H4 (cell line): ENCODE data around the gene SMPDL3A. TPM values are rescaled to one million over a fixed set of nuclear protein-coding genes. Genes with fewer than 3 reads are reported as not detected.

Source experiments
- DNase-seq: peaks from one replicate; pipeline ENCODE4 v3.0.0-alpha.2; 2015; ENCODE audit warnings: low spot score
- total RNA-seq: library from RNA; depleted of rRNA; stranded (reverse); fragments of >200 nt; shearing (Covaris generic); gene quantifications from 2 replicates; pipeline ENCODE4 v1.2.3, GENCODE V29; 2014

SMPDL3A gene
- total RNA-seq, 1 experiment from 2014 or later = 15.5 TPM

DNA sequence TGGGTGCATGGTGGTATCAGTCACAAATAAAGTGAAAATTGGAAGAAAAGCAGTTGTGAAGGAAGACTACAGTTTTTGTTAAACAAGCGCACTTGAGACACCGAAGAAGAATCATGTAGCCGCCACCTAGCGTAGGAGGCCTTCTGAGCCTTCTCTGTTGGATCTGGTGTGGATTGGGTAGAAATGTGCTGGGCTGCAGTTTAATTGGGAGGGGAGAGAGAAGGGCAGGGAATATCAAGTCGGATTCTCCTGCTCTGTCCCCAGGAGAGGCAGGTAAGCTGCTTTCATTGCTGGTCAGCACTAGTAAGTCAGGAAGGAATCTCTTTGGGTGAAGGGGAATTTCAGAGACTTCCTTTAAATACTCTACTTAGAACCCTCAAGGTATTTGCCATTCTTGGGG is 10.8 kb upstream of the SMPDL3A start:
- no peak for DNase-seq

DNA sequence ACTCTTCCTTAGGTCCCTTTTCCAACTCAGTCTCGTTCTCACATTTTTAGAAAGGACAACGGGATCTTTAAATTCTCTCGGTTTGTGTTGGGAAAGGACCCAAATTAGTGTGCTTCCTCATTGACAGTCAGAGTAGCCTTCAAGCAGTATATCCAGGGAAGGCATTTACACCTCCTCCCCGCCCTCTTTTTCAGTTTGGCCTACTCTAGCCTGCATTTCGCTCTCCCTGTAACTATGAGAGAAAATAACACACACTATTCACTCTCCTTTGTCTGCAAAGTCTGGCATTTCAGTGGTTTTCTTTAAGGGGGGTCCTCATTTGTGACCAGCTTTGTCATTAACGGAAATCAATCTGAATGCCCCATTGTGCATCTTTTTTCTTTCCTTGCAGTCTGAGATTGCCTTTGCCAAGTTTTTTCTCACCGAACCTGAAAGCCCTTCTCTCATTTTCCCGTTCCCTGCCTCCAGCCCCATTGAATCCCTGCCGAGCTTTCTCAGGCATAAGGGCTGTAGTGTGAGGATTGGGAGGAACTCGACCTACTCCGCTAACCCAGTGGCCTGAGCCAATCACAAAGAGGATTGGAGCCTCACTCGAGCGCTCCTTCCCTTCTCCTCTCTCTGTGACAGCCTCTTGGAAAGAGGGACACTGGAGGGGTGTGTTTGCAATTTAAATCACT is 9.9 kb upstream of the SMPDL3A start:
- DNase-seq = no peak

DNA sequence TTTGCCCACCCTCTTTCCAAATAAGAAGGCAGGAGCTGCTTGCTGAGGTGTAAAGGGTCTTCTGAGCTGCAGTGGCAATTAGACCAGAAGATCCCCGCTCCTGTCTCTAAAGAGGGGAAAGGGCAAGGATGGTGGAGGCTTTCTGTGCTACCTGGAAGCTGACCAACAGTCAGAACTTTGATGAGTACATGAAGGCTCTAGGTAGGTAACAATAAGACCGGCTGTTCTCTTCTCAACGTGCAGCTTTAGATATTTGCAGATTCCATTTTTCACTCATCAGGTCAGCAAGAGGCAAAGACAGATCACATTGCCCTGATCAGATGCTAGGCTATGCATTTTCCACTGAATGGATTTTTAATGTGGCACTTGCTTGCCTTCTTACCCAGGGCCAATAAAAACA is 9.4 kb upstream of the SMPDL3A start, which contains the start of gene FABP7:
TSS of gene FABP7 (plus strand) at position 50 of the 400 bp plus-strand sequence. CDS start at position 129, 79 bp downstream.
- DNase-seq = no peak

DNA sequence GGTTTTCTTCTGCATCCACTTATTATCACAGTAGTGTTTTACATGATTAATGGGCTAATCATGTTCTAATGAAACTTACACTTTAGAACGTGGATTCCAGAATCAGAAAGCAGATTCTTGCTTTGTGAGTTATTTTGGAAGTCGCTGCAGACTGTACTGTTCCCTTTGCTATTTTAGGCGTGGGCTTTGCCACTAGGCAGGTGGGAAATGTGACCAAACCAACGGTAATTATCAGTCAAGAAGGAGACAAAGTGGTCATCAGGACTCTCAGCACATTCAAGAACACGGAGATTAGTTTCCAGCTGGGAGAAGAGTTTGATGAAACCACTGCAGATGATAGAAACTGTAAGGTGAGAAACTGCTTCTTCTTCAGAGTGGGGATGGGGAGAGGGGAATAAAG is 8.9 kb upstream of the SMPDL3A start:
- no peak for DNase-seq

DNA sequence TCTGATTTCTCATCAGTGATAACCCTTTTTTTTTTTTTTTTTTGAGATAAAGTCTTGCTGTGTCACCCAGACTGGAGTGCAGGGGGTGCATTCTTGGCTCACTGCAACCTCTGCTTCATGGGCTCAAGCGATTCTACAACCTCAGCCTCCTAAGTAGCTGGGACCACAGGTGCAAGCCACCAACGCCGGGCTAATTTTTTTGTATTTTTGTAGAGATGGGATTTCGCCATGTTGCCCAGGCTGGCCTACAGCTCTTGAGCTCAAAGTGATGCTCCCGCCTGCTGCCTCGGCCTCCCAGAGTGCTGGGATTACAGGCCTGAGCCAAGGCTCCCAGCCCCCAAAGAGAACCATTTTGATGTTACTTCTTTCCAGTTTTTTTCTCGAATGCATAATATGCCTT is 7.3 kb upstream of the SMPDL3A start:
- DNase-seq = no peak

DNA sequence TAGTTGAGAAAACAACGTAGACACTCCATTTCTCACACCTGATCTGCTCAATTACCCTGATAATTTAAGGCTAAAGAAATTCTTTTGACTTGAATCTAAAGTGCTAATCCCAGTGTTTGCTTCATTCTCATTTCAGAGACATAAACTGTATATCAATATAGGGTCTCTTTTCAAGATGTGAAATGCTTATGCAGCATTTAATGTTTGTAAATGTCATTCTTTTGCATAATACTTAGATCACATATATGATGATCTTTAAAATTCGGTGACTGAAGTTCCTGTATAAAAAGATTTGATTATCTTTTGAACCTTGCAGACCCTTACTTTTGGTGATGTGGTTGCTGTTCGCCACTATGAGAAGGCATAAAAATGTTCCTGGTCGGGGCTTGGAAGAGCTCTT is 5.7 kb upstream of the SMPDL3A start:
- no peak for DNase-seq

DNA sequence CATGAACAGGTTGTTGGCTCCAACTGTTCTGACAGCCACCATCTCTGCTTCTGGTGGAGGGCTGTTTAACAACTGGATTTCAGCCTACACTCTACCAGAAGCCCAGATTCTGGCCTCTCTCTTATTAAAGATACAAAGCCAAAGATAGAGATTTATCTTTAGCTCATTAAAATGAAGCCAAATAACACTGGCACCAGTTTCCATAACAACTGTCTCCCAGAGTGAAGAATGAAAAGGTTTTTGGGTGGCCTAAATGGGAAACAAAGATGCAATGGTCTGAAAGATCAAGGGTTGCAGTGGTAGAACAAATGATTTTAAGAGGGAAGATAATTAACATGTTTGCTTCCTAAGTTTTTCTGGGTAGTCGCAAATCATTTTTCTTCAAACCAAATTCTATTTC is 3.2 kb upstream of the SMPDL3A start:
- DNase-seq = no peak

DNA sequence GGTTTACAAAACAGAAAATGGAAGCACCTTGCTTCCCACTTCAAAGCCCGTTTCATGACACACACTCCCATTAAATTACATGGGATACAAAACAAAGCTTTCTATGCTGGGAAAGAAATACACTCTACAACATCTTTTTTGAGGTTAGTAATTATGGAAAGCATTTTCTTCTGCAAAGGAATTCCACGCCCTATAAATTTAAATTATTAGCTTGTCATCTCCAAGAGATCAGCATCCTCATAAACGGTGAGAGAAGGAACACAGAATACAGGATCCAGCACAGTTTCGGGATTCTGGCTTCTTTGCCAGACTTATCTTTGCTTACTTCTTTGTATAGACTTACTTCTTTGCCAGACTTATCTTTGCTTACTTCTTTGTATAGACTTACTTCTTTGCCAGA is 1.3 kb upstream of the SMPDL3A start:
- no peak for DNase-seq

DNA sequence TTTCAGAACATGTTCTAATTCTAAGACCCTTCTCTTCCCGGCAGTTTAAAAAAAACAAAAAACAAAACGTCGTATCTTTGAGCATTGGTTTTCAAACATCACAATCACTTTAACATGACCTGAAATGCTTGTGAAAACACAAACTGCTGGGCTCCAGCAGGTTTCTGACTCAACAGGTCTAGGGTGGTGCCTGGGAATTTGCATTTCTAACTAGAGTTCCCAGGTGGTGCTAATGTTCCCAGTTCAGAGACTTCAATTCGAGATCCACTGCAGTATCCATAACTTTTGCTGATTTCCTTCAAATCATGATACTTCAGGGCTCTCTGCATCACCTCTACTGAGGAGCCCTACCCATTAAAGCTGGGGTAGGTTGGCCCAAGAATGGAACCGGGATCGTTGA is 850 bp upstream of the SMPDL3A start:
- DNase-seq = no peak

DNA sequence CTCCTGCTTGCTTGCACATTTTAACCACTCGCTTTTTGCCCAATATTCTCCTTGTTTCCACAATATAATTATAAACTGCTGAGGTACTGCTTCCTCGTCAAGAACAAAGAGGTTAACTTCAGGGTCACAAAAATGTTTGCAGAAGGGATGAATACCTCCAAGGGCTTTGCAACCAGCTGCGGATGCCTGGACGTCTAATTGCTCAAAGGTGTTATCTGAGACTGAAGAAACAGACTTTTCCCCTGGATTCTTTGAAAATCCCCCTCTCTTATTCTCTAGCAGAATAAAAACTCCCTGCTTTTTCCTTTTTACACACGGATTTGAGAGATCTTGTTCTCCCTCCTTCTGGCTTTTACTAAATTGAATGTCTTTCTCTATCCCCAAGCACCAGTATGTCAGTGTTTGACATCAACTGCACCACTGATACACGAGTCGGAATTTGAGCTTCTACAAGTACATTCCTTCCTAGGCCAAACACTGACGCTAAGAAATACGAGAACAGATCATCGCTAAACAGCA is 336 bp upstream of the SMPDL3A start:
- no peak for DNase-seq

DNA sequence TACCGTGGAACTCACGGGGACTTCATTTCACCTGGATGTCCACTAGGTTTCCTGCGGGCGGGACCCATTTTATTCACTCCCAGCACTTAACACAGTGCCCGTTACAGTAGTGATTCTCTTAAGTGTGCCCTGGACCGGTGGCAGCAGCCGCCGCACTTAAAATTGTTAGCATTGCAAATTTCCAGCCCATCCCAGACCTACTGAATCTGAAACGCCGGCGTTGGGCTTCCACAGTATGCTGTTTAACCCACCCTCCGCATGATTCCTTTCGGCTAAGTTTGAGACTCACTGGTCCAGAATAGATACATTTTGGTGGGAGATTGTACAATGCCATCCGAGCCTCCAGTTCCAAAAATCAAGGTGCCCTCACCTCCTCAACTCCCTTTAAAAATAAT is 967 bp downstream of the SMPDL3A start:
- no peak for DNase-seq

DNA sequence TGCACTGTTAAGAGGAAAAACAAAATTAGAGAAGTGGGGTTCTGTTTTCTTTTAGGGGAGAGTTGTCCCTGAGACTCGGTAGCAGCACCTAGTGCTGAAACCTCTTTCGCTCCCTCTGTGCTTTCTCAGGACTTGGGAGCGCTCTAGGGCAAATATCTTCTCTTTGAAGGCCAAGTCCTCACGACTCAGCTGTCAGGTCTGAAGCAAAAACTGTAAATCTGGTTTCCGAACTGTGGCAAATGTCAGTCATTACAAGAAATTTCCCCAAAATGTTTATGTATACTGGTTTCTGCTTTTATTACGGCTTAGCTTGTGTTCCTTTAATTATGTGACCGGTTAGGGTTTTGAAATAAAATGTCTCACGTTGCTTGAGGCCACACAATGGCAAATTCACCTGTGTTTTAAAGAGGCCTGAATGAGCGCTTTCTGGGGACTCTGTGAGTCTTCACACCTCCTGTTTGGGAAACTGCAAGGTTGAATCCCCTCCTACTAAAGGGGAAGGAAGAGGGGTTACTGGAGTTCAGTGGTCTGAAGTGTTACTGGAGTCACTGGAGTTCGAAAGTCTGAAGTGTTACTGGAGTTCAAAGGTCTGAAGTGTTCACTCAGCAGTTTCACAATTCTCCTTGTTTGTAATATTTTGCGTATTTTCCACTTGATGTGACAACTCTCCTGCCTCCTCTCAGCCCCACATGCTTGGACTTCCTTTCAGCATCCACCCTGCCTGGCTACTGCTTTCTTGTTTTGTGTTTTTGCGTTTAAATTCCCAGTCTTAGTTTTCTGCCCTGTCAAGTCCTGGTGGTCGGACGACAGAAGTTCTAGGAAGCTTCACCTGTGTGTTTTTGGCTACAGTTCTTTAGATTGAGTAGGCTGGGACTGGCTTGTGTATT is 1.6 kb downstream of the SMPDL3A start:
- DNase-seq = no peak

DNA sequence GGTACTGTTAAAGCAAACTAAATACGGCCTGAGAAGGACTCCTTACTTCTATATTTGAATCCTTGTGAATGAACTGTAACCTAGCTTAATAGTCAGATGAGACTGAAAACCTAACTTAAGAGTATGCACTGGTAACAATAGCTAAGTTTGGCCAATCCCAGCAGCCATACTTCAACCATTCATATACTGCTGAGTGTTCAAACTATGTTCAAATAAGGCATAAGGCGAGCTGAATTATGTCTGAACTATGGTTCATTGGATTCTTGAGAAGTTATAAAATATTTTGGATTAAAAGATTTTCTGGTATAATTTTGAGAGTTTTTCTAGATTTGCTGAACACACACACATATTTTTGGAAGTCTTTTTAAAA is 2.2 kb downstream of the SMPDL3A start:
- DNase-seq = no peak

DNA sequence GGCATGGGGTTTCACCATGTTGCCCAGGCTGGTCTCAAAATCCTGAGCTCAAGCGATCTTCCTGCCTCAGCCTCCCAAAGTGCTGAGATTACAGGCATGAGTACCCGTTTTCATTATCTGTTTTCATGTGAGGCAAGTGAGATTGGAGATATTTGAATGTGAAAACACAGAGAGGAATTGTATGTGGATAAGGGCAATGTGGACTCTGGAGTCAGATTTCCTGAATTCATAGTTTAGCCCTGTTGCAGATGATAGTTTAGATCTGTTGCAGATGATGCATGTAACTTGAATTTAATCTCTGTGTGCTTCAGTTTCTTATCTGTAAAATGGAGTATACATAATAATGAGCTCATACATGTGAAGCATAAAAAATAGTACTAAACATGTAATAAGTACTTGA is 3.7 kb downstream of the SMPDL3A start:
- no peak for DNase-seq

DNA sequence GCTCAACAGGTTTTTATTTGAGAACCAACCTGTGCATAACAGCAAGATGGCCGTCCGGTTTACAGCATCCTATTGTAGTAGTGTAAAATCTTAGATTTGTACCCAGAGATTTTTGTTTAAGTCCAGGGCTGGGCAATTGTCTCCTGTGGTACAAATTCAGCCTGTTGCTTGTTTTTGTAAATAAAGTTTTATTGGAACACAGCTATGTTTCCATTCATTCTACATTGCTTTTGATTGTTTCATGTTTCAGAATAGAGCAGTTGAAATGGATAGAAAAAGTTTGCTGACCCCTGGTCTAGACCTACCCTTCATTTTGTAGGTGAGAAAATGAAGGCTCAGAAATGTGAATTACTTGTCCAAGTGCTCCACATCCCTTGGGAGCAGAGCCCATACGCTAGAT is 8.5 kb downstream of the SMPDL3A start:
- DNase-seq = no peak

DNA sequence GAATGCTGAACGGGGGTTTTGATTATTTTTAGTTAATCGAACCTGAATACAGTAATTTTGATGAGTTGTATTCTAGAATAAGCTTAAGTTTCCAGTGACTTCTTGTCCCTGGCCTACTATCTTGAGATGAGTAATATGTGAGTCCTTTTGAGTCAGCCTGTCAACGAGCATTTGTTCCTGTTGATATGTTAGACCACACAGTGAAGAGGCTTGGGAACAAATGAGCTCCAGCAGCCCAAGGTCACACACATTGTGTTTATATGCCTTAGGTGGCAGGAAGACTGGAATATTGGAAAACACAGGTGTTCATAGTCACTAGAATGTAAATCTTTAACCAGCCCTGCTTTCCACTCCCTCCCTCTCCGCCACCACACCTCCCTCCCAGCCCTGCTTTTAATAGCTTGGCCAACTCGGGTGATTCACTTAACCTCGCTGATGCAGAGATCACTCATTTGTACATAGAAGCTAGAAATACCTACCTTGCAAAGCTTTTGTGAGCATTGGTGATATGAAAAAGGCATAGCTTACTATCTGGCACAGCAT is 9.1 kb downstream of the SMPDL3A start:
- DNase-seq = peak; percentile 53

DNA sequence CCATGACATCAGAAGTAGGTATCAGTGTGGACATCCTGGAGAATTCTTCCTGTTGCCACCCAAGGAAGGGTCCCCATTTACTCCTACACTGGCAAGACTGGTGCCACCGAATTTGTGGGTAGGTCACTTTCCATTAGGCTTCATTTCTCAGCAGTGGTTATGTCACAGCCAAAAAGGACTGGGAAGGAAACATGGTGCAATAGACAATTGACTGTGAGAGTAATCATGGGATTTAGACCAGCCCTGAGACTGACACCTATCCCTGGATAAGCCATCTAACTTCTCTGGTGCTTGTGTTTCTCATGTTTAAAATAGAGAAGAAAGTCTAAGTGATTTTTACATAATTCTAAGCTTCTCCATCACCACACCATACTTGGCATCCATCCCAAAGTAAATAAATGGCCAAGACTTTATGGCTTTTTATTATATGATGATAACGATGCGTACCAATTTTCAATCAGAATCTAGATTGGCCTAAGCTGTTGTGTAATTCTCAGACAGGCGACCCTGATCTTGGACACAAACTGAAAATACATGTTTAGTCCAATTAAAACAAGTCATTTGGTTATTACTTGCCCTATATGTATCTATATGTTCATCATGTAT is 10.2 kb downstream of the SMPDL3A start:
- DNase-seq = no peak

DNA sequence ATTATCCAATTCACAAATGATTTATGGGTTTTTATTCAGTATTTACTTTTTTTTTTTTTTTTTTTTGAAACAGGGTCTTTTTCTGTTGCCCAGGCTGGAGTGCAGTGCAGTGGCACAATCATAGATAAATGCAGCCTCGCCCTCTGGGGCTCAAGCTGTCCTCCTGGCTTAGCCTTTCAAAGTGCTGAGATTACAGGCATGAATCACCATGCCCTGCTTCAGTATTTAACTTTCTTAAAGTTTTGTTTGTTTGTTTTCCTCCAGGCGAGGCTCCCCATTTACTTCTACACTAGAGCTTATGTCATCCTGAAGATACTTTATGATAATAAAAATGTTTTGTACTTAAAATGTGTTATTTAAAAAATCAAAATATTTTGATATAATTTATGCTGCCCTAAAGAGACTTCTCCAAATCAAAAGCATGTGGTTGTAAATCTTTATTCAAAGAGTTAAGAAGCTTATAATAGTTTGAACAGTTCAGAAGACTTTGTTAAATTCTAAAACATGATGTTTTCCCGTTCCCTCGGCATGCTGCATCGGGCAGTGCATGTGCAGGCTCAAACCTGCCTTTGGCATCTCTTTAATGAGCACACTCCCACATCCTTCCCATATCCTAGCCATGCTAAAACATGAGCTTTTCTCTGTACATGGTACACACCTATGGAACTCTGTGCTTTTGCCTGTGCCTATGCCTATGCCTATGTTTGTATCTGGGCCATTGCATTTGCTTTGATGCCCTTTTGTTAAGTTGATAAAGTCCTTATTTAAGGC is 11.0 kb downstream of the SMPDL3A start:
- peak; percentile 29 for DNase-seq

DNA sequence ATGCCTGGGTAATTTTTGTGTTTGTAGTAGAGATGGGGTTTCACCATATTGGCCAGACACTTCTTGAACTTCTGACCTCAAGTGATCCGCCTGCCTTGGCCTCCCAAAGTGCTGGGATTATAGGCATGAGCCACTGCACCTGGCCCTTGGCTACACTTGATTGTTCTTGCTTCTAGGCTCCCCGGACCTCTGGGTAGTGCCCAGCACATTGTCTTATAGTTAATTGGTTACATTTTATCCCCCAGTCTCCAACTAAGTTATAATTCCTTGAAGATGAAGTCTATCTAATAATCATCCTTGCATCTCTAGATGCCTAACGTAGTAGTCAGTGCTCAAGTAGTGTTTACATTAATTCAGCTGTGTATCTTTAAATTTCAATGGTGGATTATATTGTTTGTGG is 11.8 kb downstream of the SMPDL3A start:
- no peak for DNase-seq

DNA sequence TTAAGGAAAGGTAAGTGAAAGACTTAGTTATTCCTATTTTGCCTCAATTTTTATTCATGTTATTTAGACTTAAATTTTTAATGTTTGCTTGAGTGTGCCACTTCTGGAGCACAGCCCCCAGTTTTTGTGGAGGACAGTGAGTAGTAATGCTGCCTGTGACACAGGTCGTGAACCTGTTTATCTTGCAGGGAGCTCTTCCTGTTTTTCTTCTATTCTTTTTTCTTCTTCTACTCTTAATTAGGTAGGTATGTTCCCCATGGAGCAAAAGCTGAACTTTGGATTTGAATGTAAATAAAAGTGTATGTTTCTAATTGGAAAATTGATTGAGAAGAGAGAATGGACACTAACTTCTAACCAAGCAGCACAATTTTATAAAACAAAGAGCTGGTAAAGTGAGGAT is 12.3 kb downstream of the SMPDL3A start:
- no peak for DNase-seq

DNA sequence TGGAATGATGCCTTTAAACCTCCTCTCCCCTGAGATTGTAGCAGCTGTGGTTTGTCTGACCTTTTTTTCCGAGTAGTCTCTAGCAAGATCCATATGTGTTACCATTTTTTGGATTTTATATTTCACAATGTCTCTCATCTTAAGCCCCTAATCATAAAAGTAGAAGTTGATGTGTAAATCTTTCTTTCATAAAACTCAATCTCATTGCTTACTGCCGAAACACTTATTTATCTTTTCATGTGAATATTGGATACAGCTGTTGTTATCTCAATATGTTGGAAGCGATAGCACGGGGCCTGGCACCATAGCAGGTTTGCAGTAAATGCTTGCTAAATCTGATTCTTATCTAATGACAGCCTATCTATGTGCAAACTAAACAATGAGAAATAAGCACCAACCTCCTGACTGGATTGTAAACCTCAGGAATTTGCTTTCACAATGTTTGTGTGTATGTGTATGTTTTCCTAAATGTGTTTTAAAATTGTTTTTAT is 14.2 kb downstream of the SMPDL3A start:
- DNase-seq = peak; percentile 49
